Suprapubic skin (tissue), 4 donors: Measurements from ENCODE around the gene CREBRF. TPM values are rescaled to one million over a fixed set of nuclear protein-coding genes. Genes with fewer than 3 reads are reported as not detected.
A peak's percentile ranks its signal among the peaks of the same experiment; 100 is the strongest.
"Not testable (repeated sequence)": the region's sequence is repeated elsewhere in the genome, so short reads cannot be mapped to it uniquely, and the experiment has no call there.

Experiments used
- DNase-seq, 2 donors: peaks; one replicate each; pipeline ENCODE4 v3.0.0-alpha.2; 2019; ENCODE audit warnings: low spot score in 2 of 2
- H3K27ac ChIP-seq: fragments of 200-600 bp; sonication (generic); one replicate; pipeline ENCODE4 v1.5.1; 2019
- H3K27me3 ChIP-seq: fragments of 200-600 bp; sonication (generic); one replicate; pipeline ENCODE4 v1.5.1; 2019
- H3K36me3 ChIP-seq: fragments of 200-600 bp; sonication (generic); one replicate; pipeline ENCODE4 v1.5.1; 2019
- H3K4me1 ChIP-seq: fragments of 200-600 bp; sonication (generic); one replicate; pipeline ENCODE4 v1.5.1; 2019
- H3K4me3 ChIP-seq: fragments of 200-600 bp; sonication (generic); one replicate; pipeline ENCODE4 v1.5.1; 2019; ENCODE audit warnings: mild to moderate bottlenecking
- H3K9me3 ChIP-seq: fragments of 200-600 bp; sonication (generic); one replicate; pipeline ENCODE4 v1.5.1; 2019
- CTCF ChIP-seq, 2 donors: fragments of 200-600 bp in 1 of 2; fragments of 450-650 bp in 1 of 2; sonication (generic) in 1 of 2; IDR thresholded peaks; one replicate each; pipeline ENCODE4 v1.5.1; 2016 to 2019; ENCODE audit warnings: antibody characterized with exemption in 2 of 2, mild to moderate bottlenecking in 1 of 2, moderate library complexity in 1 of 2
- EP300 ChIP-seq: sonication (generic); formaldehyde crosslinking; IDR thresholded peaks from one replicate; pipeline ENCODE4 v1.6.1; 2017; ENCODE audit warnings: antibody characterized with exemption
- POLR2A ChIP-seq, 2 donors: fragments of 450-650 bp; IDR thresholded peaks; one replicate each; pipeline ENCODE4 v1.6.1; 2017; ENCODE audit warnings: antibody characterized with exemption in 2 of 2, mild to moderate bottlenecking in 2 of 2, moderate library complexity in 2 of 2
- POLR2AphosphoS5 ChIP-seq, 3 donors: sonication (generic); formaldehyde crosslinking; IDR thresholded peaks; one replicate each; pipeline ENCODE4 v1.6.1; 2017; ENCODE audit warnings: antibody characterized with exemption in 3 of 3
- WGBS: methylation state at CpG from one replicate; pipeline ENCODE4 v1.1.5; 2018; 5-methylcytosine and 5-hydroxymethylcytosine counted together
- total RNA-seq, 4 donors: library from RNA; depleted of rRNA; stranded (reverse); fragments of >200 nt; gene quantifications; one replicate each; pipeline ENCODE4 v1.1.0, GENCODE V29; 2016

Gene CREBRF
- total RNA-seq, 4 donors from 2014 or later = 21.8 to 65.5 (median 28.5) TPM

GRCh38 chr5:173014671-173015070 is 41.5 kb upstream of the CREBRF start:
- H3K27ac ChIP-seq = no peak overlapping the region
- H3K4me3 ChIP-seq = no peak overlapping the region
- peaks cover 49% of the 10 kb centered on the region for H3K4me1 ChIP-seq
- no peak for DNase-seq
- TF ChIP-seq EP300 (no peak), CTCF (IDR thresholded peaks at IDR 0.05) (no peak), POLR2A (IDR thresholded peaks at IDR 0.05) (no peak), POLR2AphosphoS5 (IDR thresholded peaks at IDR 0.05) (no peak)
- no peaks in the 10 kb centered on the region for H3K27me3 ChIP-seq
- 89% methylated on average over 4 of the region's 4 CpGs for WGBS
- no peaks in the 10 kb centered on the region for H3K36me3 ChIP-seq
- H3K9me3 ChIP-seq = no peaks in the 10 kb centered on the region

GRCh38 chr5:173015192-173015591 is 41.0 kb upstream of the CREBRF start:
- Histone ChIP-seq H3K4me1 (peaks cover 49% of the 10 kb centered on the region), H3K27ac (no peak overlapping the region), H3K36me3 (no peaks in the 10 kb centered on the region), H3K27me3 (no peaks in the 10 kb centered on the region), H3K9me3 (no peaks in the 10 kb centered on the region), H3K4me3 (no peak overlapping the region)
- 91% methylated on average over 2 of the region's 2 CpGs for WGBS
- no peak for TF ChIP-seq CTCF (IDR thresholded peaks at IDR 0.05)
- TF ChIP-seq POLR2A (IDR thresholded peaks at IDR 0.05) = no peak
- TF ChIP-seq POLR2AphosphoS5 (IDR thresholded peaks at IDR 0.05) = no peak
- TF ChIP-seq EP300 = no peak
- DNase-seq = peak in 1 of 2 donors; percentile 44

GRCh38 chr5:173015598-173016455 is 40.3 kb upstream of the CREBRF start:
- peak in 1 of 2 donors; percentile 43 for DNase-seq
- WGBS = 92% methylated on average over 13 of the region's 13 CpGs
- H3K9me3 ChIP-seq = no peaks in the 10 kb centered on the region
- no peak for TF ChIP-seq CTCF (IDR thresholded peaks at IDR 0.05)
- TF ChIP-seq POLR2A (IDR thresholded peaks at IDR 0.05) = no peak
- TF ChIP-seq POLR2AphosphoS5 (IDR thresholded peaks at IDR 0.05) = no peak
- no peak for TF ChIP-seq EP300
- peak overlapping the region; percentile 59 for H3K27ac ChIP-seq
- H3K4me1 ChIP-seq = peaks cover 48% of the 10 kb centered on the region
- H3K36me3 ChIP-seq = peaks cover 4% of the 10 kb centered on the region
- no peaks in the 10 kb centered on the region for H3K27me3 ChIP-seq
- H3K4me3 ChIP-seq = no peak overlapping the region

- Histone ChIP-seq H3K27me3 (no peaks in the 10 kb centered on the region), H3K36me3 (peaks cover 12% of the 10 kb centered on the region), H3K4me1 (peaks cover 40% of the 10 kb centered on the region), H3K27ac (peak overlapping the region; percentile 59), H3K4me3 (no peak overlapping the region), H3K9me3 (no peaks in the 10 kb centered on the region)
- WGBS = 42% methylated on average over 4 of the region's 4 CpGs
- peak in 1 of 2 donors; percentile 23 for DNase-seq
- TF ChIP-seq POLR2A (IDR thresholded peaks at IDR 0.05) (no peak), POLR2AphosphoS5 (IDR thresholded peaks at IDR 0.05) (no peak), CTCF (IDR thresholded peaks at IDR 0.05) (no peak), EP300 (no peak)
These were observed 39.5 kb upstream of the CREBRF start for GRCh38 chr5:173016598-173017046.

GRCh38 chr5:173017087-173017486 is 39.1 kb upstream of the CREBRF start:
- WGBS = 90% methylated on average over 15 of the region's 15 CpGs
- H3K27ac ChIP-seq = peak overlapping the region; percentile 59
- H3K36me3 ChIP-seq = peaks cover 15% of the 10 kb centered on the region
- not testable (repeated sequence) for H3K27me3 ChIP-seq, H3K9me3 ChIP-seq, DNase-seq, H3K4me3 ChIP-seq
- H3K4me1 ChIP-seq = peaks cover 35% of the 10 kb centered on the region
